Endometrial microvascular endothelial cells (primary cell): Measurements from ENCODE around the gene PADI2. TPM values are rescaled to one million over a fixed set of nuclear protein-coding genes. Genes with fewer than 3 reads are reported as not detected.

Experiments used
- in situ Hi-C: cut with HindIII; loops from 2 replicates; pipeline ENCODE4 v1.10.0; 2017; ENCODE audit warnings: low sequenced_read_pairs, low pct_unique_long_range_greater_than_20kb; ENCODE audit errors: inconsistent ontology term
- total RNA-seq: library from RNA; depleted of rRNA; stranded (reverse); fragments of >200 nt; gene quantifications from one replicate; pipeline ENCODE4 v1.2.3, GENCODE V29; 2015; ENCODE audit errors: inconsistent ontology term

The PADI2 gene
- total RNA-seq, 1 donor from 2014 or later = 0.37 TPM

DNA sequence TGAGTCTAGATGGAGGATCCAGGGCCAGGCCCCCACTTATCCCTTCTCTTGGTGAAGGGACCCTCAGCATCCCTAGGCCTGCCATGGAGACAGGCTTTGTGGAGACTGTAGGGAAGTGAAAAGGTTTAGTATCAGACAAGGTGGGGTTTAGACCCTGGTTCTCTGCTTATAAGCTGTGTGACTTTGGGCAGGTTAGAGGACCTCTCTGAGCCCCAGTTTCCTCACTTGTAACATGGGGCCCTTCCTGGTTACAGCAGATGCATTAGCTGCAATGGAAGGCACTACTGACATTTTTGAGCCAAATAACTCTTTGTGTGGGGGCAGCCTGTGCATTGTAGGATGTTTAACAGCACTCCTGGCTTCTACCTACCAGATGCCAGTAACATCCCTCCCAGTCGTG, 22.7 kb downstream of the PADI2 start:
- in situ Hi-C loops = no loop called here

DNA sequence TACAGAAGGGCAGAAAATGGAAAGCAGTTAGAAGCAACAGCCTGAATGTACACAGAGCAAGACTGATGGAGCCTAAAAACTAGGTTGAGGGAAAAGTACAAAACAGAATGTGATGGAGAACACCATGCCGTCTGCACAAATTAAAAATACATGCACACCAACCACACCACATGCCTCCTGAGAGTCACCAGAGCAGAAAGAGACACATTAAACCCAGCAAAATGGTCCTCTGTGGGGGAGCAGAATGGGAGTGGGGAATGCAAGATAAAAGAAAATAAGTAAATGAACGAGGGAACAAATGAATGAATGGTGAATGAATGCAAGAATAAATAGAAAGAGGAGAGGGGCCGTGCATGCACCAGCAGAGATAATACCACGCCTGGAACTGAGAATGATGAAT, 24.1 kb downstream of the PADI2 start:
- in situ Hi-C loops = no loop called here

DNA sequence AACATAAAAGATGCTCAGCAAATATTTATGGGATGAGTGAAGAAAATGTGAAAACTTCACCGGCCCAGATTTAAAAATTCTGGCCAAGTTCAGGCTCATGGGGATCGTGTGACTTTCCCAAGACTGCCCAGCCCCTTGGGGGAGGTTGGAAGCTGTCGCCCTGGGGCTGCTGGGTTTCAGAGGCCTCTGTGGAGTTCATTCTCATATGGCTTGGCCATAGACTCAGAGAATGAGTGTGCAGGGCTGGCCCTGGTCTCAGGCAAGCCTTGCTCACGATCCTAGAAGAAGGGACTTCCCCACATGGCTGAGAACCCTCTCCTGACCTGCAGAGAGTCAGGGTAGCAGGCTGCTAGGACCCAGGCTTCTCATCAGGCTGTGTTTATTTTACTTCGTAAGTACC, 24.6 kb downstream of the PADI2 start:
- in situ Hi-C loops = no loop called here

DNA sequence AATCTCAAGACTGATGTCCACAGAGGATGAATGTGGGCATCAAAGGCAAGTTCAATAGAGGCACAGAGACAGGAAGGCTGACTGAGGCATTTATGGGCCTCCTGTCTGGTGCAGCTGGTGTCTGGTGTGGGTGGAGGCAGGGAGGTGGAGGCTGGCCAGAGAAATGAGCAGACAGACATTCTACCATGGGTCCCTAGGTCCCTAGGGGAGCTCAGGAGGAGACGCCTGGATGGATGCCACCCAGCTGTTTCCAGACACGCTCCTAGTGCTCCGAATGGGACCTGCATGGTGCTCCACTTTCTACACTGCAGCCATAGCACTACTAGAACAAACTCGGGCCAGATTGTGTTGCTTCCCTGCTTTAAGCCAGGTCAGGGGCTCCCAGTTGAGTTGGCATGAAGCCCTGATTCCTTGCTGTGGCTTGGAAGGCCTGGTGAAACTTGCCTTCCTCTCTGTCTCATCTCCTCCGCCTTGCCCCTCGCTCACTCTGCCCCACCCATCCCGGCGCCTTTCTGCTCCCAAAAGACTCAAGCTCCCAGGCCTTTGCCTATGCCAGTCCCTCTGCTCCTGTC, 25.3 kb downstream of the PADI2 start:
- in situ Hi-C loops = no loop called here

DNA sequence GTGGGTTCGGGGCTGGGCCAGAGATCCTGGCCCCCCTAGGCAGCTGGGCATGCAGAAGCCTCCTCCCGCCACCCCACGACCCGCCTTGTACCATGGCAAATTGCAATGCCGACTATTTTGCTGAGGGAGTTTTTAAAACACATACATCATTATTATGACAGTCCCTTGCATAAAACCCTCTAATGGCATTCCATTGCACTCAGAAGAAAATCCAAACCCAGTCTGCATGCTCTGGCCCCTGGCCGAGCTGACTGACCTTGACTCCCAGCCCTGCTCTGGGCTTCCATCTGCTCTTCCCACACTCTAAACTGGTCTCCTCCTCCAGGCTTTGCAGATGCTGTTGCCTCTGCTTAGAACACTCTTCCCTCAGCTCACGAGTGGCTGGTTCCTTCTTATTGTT, 28.0 kb downstream of the PADI2 start:
- in situ Hi-C loops = no loop called here

DNA sequence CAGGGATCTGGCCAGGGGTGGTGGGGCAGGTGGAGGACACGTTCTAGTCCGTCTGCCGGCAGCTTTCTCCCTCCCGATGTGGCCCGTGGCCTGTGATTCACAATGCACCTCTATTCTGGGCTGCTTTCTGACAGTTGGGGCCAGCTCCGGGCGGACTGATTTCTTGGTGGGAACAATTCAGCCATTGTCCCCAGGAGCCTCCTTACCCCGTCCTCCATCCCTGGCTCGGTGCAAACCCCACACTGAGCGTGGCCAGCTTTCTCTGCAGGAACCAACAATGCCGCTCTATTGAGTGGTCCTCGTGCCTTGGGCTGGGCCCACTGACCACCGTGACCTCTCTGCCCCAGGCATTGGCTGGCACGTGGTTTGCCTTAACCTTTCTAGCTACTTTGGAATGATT, 29.7 kb downstream of the PADI2 start:
- in situ Hi-C loops = no loop called here

DNA sequence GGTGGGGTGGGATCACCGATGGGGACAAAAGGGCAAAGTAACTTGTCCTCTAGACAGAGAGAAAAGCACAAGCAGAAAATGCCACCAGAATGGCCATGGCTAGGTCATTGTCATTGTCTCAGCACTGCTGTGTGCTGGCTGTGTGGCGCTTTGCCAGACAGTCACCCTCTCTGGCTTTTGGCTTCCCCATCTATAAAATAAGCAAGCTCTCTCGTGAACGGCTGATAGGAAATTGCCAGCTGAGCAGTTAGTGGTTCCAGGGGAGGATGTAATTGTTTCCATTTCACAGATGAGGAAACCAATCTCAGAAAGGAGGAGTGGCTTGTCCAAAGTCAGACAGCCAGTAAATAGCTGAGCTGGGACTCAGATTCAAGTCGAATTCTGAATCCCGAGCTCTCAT, 32.5 kb downstream of the PADI2 start:
- in situ Hi-C loops = no loop called here

DNA sequence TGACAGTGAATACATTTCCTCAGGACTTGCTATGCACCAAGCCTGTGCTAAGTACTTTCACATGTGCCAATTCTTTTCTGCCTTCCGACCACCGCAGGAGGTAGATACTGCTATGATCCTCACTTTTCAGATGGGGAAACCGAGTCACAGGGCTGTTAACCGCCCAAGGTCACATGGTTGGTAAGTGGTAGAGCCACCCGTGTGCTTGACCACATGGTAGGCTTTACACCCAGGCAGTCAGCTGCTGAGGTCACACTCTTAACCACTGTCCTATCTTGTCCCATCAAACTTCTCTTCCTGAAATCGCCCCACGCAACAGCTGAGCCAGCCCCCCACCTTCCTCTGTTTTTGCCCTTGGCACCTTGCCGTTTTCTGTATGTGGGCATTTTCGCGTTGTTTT, 34.5 kb downstream of the PADI2 start:
- in situ Hi-C loops = no loop called here

DNA sequence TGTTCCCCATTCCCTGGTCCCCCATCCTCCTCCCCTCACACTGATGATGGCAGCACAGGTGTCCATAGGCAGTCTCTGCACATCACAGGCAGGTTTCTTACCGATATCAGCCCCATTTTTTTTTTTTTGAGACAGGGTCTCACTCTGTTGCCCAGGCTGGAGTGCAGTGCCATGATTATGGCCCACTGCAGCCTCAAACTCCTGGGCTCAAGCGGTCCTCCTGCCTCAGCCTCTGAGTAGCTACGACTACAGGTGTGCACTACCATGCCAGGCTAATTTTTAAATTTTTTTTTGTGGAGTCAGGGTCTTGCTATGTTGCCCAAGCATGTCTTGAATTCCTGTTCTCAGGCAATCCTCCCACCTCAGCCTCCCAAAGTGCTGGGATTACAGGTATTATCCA, 36.5 kb downstream of the PADI2 start:
- in situ Hi-C loops = no loop called here

DNA sequence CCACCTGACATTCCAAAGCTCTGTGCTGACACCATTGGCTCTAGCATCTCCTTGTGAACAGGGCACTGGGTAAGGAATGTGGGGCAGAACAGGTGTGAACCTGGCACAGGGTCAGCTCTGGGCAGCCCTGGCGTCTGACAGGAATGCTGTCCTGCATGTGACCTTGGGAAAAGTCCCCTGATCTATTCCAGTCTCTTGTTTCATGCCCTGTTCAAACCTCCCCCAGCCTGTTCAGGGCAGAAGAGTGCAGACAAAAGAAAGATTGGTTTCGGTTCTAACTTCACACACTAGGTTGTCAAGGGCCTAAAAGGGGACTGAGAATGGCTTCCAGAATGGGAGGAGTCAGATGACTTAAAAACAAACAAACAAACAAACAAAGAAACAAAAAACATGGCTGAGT, 37.8 kb downstream of the PADI2 start:
- in situ Hi-C loops = no loop called here

DNA sequence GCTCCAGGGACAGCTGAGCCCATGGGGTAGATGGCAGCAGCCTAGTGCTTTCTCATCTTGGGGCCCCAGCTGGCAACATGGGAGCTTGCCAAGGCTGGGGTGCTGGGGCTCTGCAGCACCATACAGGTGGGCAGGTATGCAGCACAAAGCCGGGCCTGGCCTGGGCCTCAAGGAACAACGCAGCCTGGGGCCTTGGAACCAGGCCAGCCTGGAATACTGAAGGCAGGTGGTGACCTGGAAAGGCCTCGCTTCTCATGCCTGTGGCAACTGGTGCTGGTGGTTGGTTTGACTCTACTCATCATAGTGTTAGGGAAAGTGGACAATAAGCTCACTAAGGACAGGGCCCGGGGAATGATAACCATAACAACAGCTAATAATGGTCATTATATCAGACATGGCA, 38.4 kb downstream of the PADI2 start:
- in situ Hi-C loops = no loop called here

DNA sequence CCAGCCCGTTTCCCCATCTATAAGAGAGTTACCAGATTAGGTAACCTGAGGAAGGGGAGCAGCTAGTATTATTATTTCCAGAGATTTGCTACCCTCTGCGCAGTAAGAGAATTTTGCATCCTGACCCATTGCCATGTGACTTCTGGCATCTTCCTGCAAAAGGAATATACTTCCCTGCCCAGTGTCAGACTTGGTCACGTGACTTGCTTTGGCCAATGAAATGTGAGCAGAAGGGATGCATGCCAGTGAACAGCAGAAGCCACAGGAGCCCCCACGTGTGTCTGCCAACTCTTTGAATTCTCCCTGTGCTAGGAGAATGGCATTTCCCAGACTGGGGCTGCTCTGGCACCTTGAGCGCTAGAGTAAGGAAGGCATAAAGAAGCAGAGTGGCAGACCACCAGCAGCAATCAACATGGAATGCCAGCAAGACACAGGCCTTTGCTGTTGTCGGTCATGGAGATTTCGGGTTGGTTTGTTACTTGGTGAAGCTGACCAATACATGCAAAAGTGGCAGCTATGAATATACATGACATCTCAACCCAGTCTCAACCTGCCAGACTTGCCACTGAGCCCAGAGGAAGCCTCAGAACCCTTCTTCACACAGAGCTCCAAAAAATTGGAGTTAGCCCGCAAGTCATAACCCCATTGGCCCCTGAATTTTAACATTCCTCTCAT, 39.0 kb downstream of the PADI2 start:
- in situ Hi-C loops = no loop called here

DNA sequence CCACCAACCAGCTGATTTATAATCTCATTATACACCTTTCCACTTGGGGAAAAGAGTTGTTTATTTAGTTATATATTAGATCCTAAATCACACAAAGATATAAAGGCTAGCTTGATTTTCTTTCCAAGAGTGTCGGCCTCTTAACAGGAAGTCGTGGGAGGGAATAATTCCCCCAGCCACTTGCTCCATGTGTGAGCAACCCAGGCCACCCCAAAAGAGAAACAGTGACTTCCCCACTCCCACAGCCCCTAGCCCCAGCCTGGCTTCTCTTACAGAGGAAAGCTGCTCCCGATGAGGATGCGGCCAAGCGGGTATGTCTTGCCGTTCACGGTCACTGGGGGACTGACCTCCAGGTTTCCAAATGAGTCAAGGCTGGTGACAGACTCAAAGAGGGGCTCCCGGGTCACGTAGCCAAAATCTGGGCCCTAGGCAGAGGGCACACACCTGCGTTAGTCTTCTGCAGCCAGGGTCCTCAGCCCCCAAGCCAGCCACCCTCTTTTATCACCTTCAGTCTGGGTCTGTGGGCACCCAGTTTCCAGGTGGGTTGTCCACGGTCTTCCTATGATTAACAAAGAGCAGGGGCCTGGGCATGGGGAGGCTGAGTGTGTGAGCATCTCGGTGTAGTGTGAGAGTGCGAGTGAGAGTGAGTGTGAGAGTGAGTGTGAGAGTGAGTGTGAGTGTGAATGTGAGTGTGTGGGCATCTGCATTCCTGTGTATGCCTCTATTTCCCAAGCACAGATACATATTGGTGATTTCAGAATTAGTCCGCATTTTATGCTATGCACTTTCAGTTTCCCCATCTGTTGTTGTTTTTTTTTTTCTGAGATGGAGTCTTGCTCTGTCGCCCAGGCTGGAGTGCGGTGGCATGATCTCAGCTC, 40.0 kb downstream of the PADI2 start:
- in situ Hi-C loops = no loop called here

DNA sequence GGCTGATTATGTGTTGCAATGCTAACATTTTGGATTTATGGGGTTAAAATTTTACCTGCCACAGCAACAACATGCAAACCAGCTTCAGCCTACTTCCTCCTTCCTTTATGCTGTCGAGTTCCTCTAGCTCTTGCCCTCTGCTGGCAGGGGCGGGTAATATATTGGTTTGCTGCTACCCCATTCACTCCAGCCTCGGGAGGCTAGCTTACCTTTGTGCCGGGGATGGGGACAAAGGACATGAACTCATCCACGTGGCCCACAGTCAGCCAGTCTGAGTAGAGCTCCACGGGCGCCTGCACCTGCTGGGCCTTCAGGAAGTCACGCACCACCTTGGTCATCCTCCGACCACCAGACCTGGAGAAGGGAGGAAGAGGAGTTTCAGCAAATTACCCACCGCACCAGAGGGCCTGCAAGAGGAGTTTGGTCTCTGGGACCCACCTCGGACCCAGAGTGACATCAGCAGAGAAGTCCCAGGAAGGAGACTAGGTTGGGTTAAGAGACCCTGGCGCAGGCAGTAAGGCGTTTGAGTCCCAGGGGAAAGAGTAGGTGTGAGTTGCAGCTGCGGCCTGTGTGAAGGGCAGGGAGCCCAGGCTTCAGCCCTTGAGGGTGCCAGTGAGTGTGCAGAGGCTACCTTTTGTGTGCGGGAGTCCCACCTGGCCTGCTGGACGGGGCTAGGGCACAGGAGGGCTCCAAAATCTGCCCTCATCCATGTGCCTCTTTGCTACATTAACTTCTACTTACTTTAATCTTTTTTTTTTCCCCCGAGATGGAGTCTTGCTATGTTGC, 43.6 kb downstream of the PADI2 start:
- in situ Hi-C loops = no loop called here

DNA sequence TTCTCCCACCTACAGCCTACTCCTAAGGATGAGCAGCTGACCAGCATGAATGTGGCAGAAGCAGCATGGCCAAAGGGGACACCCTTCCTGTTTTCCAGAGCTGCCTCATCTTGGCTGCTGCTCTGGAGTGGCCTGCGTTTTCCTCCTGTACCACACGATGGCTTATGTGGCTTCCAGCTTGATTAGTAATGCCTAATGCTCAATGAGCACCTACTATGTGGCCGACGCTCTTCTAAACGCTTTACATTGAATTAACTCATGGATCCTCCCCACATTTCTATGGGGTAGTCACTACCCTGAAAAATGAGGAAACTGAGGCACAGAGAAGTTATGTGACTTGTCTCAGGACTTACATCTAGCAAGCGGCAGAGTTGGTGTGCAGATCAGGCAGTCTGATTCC, 47.5 kb downstream of the PADI2 start:
- in situ Hi-C loops = no loop called here

DNA sequence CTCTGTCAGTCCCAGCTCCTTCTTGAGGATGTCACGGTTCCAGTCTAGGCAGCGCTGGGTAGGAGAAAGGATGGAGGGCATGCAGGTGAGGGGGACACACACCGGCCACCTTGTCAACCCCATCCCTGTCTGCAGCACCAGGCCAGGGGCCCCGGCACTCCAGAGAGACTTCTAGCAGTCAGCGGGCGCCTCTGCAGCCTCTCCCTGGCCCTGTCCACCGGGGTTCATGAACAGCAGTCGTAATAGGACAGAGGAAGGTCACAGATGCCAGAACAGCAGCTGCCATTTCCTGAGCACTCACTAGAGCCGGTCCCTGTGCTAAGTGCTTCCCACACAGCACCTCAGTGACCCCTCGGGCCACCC, 49.1 kb downstream of the PADI2 start:
- in situ Hi-C loops = no loop called here

DNA sequence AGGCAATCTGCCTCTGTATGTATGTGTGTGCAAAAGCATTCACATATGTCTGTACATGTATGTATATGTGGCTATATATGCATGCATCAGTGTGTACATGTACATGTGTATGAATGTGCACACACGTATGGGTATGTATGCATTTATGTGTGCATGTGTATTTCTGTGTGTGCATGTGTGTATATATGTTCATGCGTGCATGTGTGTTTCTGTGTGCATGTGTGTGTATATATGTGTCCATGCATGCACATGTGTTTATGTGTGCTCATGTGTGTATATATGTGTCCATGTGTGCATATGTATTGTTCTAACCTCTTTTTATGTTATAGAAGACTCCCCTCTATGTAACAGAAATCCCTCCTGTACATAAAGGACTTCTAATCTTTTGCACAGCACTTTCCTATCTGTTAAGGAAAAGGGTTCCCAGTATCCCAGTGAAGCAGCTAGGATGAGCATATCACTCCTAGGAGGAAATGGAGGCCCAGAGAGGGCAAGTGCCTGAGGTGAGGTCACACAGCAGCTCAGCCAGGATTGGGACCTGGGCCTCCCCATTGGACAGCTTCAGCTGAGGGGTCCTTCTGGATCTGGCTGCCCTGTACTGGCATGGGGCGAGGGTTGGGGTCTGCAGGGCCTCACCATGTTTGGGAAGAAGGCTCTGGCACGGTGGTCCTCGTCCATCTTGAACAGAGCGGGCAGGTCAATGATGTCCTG, 49.6 kb downstream of the PADI2 start:
- in situ Hi-C loops = no loop called here

DNA sequence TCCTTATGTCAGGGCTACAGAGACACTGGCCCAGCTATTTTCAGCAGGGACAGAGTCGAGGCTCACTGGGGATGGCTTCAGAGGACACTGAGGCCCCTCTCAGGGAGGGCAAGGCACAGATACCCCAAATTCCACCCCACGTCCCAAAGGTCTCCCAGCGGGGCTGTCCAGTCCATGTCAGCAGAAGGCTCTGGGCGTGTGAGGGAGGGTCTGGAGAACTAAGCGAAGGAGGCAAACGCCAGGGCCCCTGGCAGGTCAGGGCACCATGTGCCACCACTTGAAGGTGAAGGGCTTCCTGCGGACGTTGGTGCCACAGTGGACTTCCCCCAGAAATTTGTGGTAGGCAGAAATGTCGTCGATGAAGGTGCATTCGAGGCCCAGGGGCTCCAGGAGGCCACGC, 50.5 kb downstream of the PADI2 start:
- in situ Hi-C loops = no loop called here
